Natural killer cell treated with Interleukin-12 subunit alpha and Interleukin-12 subunit beta and Interleukin-15 and Interleukin-18, amount 100 ng/mL, for 72 hours (primary cell): ENCODE results near the gene NOTCH4. TPM values are rescaled to one million over a fixed set of nuclear protein-coding genes. Genes with fewer than 3 reads are reported as not detected.
"Not testable (repeated sequence)": the region's sequence is repeated elsewhere in the genome, so short reads cannot be mapped to it uniquely, and the experiment has no call there.

Experiments
- ATAC-seq, 2 donors: fragments of 150-1000 bp; cut with Tn5 transposase in 1 of 2; sonication (Bioruptor Pico), chemical (Tn5 transposase) in 1 of 2; 2 replicates each; pipeline ENCODE4 v1.10.0; 2021
- DNase-seq: peaks from one replicate; pipeline ENCODE4 v3.0.0; 2022; ENCODE audit warnings: low spot score
- H3K27ac Mint-ChIP-seq, 2 donors: 1 replicate in 1 of 2; 2 replicates in 1 of 2; pipeline ENCODE4 v1.8.0; 2022; ENCODE audit warnings: mixed read lengths in 2 of 2, mild to moderate bottlenecking in 1 of 2, moderate library complexity in 1 of 2
- H3K27me3 Mint-ChIP-seq, 2 donors: 1 replicate in 1 of 2; 2 replicates in 1 of 2; pipeline ENCODE4 v1.8.0; 2022; ENCODE audit warnings: mixed read lengths in 2 of 2
- H3K36me3 Mint-ChIP-seq: one replicate; pipeline ENCODE4 v1.8.0; 2022; ENCODE audit warnings: mixed read lengths
- H3K4me1 Mint-ChIP-seq, 2 donors: 1 replicate in 1 of 2; 2 replicates in 1 of 2; pipeline ENCODE4 v1.8.0; 2022; ENCODE audit warnings: low read depth in 2 of 2, mixed read lengths in 2 of 2, mild to moderate bottlenecking in 1 of 2
- H3K4me3 Mint-ChIP-seq: one replicate; pipeline ENCODE4 v1.8.0; 2022; ENCODE audit warnings: mixed read lengths
- H3K9me3 Mint-ChIP-seq: 2 replicates; pipeline ENCODE4 v1.8.0; 2022; ENCODE audit warnings: mixed read lengths
- total RNA-seq, 2 donors: library from RNA; stranded (reverse); gene quantifications; one replicate each; pipeline ENCODE4 v1.2.3, GENCODE V29; 2022

The NOTCH4 gene
- total RNA-seq, 2 donors from 2014 or later, result 1.4 TPM

- Mint-ChIP-seq H3K27ac (peak overlapping the region; percentile 96 to 98), H3K9me3 (no peaks in the 10 kb centered on the region), H3K27me3 (no peaks in the 10 kb centered on the region), H3K36me3 (no peaks in the 10 kb centered on the region), H3K4me1 (peaks cover 48% of the 10 kb centered on the region in 2 donors), H3K4me3 (peak overlapping the region; percentile 91)
- ATAC-seq (no peak), DNase-seq (peak; percentile 34)
These were observed 28.8 kb downstream of the NOTCH4 start for GRCh38 chr6:32194825-32195651.

- Mint-ChIP-seq H3K27ac (peak overlapping the region; percentile 96 to 98), H3K4me3 (peak overlapping the region; percentile 91), H3K4me1 (peaks cover 48% of the 10 kb centered on the region in 2 donors), H3K27me3 (no peaks in the 10 kb centered on the region), H3K9me3 (no peaks in the 10 kb centered on the region), H3K36me3 (no peaks in the 10 kb centered on the region)
- DNase-seq, result peak; percentile 13
- ATAC-seq, result no peak
These were observed 29.5 kb downstream of the NOTCH4 start for GRCh38 chr6:32194388-32194787.

DNA sequence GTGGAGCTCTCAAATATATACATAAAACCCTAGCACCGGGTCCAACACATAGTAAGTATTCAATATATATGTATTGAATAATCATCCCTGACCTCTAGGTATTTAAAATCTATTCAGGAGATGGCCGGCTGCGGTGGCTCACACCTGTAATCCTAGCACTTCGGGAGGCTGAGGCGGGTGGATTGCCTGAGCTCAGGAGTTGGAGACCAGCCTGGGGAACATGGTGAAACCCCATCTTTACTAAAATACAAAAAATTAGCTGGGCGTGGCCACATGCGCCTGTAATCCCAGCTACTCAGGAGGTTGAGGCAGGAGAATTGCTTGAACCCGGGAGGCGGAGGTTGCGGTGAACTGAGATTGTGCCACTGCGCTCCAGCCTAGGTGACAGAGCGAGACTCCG, 30.8 kb downstream of the NOTCH4 start:
- peak overlapping the region; percentile 96 to 98 for H3K27ac Mint-ChIP-seq
- not testable (repeated sequence) for H3K27me3 Mint-ChIP-seq

DNA sequence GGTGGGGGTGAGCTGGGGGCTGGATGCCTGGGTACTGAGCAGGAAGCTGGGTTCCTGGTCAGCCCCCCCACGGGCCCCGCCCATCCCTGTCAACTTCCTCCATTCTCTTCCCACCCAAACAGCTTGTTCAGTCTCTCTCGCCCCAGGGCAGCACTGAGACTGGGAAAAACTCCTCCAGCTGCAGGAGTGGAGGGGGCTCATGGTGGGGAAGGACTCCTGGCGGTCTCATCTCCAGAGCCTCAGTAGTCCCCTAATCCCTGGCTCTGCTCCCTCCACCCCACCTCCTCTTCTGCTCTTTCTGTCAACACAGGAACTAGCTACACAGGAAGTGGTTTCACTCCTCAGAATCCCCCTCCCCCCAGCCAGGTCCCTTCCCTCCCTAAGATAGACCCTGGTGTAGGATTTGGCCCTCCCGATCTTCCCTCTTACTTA, 31.2 kb downstream of the NOTCH4 start, which contains the start of gene GPSM3:
TSS of gene GPSM3 (minus strand) at position 36 of the 432 bp plus-strand sequence. CDS start 130 bp downstream, outside the sequence.
- H3K9me3 Mint-ChIP-seq, result no peaks in the 10 kb centered on the region
- peak within 1 kb of the TSS; percentile 90 for H3K4me3 Mint-ChIP-seq
- no peak for ATAC-seq
- peaks cover 8% of the 10 kb centered on the region for H3K36me3 Mint-ChIP-seq
- peak; percentile 76 for DNase-seq
- no peaks in the 10 kb centered on the region for H3K27me3 Mint-ChIP-seq
- H3K27ac Mint-ChIP-seq, result peak within 1 kb of the TSS; percentile 96 to 98
- peaks cover 59 to 61% of the 10 kb centered on the region in 2 donors for H3K4me1 Mint-ChIP-seq

More for the DNA sequence above, 30.8 kb downstream of the NOTCH4 start:
- not testable (repeated sequence) for DNase-seq, ATAC-seq, H3K9me3 Mint-ChIP-seq, H3K36me3 Mint-ChIP-seq
- Mint-ChIP-seq H3K4me3 (peak overlapping the region; percentile 90), H3K4me1 (peaks cover 58 to 60% of the 10 kb centered on the region in 2 donors)

DNA sequence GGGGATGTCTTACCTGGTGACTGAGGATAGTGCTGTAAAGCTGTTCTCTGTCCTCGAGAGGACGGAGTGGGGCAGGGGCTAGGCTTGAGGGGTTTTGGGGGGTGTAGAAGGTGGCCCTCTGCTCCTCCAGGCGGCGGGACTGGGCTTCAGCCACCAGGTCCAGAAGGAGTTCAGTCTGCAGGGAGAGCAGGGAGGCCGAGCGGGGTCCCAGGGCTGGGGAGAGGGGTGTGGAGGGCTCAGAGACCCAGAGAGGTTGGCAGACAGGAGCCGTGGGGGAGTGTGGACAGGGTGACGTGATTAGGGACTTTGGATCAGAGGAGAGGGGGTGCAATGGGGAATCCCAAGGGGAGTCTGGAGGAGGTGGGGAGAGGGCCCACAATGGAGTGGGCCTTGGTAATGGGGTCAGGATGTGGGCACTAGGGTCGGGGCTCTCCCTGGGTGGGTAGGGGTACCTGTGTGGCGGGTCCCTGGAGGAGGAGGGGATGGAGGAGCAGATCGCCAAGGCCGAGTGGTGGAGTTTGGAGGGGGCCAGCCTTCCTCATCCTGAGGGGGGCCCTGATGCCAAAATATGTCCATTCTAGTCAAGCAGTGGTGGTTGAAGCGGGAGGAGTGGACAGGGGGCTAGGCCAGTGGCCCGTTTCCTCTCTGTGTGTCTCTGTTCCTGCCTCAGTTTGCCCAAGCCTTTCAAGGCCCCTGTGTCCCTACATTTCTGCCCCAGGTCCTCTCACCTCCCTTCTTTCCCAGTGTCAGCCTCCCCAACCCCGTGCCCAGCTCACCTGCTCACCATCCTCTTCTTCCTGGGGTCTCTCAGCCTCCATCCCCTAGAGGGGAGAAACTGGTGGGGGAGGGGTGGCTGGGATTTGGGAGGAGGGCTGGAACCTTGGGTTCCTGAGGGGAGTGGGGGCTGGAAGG, 31.9 kb downstream of the NOTCH4 start:
- H3K9me3 Mint-ChIP-seq, result no peaks in the 10 kb centered on the region
- H3K36me3 Mint-ChIP-seq, result peaks cover 15% of the 10 kb centered on the region
- peaks cover 62 to 64% of the 10 kb centered on the region in 2 donors for H3K4me1 Mint-ChIP-seq
- DNase-seq (peak; percentile 82), ATAC-seq (no peak)
- peak overlapping the region; percentile 90 for H3K4me3 Mint-ChIP-seq
- H3K27ac Mint-ChIP-seq, result peak overlapping the region; percentile 96 to 98
- H3K27me3 Mint-ChIP-seq, result no peaks in the 10 kb centered on the region

DNA sequence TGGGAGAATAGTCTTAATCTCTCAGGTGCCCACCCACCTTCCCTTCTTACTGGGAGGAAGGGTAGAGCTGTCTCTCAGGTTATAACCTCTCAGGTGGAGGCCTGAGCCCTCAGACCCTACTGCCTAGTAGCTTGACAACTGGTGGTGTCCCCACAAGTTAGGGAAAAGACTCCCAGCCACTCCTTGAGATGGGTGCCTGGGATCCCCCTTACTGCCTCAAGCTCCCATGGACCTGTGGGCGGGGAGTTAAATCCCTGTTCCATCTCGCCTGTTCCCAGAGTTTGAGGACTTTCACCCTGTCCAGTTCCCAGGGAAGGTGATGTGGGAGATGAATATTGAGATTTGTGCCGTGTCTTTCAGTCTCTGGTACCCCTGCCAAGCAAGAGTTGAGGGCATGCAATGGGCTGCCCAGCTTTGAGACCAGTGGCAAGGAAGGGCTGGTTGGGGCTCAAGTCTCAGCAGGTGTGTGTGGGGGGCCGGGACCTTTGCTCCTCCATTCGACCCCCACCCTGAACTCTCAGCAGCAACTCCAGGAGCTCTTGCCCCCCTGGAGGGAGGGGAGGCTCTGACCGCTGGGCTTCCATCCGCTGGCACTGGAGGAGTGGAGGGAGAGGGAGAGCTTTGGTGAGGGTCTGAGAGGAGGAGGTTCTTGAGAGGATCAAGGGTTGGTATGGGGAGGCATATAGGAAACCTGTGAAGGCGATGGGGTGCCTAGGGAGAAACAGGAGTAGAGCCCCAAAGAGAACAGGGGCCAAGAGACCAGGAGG, 32.8 kb downstream of the NOTCH4 start:
- no peaks in the 10 kb centered on the region for H3K27me3 Mint-ChIP-seq
- peaks cover 62 to 68% of the 10 kb centered on the region in 2 donors for H3K4me1 Mint-ChIP-seq
- H3K4me3 Mint-ChIP-seq, result peak overlapping the region; percentile 90
- H3K36me3 Mint-ChIP-seq, result peaks cover 21% of the 10 kb centered on the region
- no peaks in the 10 kb centered on the region for H3K9me3 Mint-ChIP-seq
- peak overlapping the region; percentile 96 to 98 for H3K27ac Mint-ChIP-seq
- DNase-seq (peak; percentile 50), ATAC-seq (no peak)

DNA sequence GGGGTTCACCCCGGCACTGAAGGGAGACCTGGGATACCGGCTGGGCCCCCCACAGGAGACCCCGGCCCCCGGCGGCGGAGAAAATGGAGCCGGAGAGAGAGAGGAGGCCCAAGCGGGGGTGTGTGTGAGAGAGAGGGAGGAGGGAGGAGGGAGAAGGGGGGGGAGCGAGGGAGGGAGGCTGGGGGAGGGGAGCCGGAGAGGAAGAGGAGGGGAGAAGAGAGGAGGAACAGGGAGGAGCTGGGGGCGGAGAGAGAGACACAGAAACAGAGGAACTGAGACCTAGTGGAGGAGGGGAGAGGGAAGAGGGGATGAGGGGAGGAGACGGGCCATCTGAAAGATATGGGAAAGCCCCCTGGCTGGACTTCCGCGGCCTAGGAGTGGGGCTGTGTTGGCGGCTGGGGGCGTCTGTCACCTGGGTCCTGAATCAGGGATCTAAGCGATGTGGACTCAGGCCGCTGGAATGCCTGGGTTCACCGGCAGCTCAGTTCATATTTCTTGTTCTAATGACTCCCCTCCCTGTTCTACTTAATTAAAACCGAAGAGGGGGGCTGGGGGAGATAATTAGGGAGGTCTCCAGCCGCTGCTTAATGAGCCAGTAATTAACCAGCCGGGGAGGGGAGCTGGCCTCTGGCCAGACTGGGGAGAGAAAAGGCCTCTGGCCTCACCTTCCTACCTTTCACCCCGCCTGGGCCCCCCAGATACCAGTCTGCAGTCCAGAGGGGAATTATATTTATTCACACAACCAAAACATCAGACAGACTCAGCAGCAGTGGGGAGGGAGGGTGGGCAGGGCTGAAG, 33.6 kb downstream of the NOTCH4 start, which contains the start of gene PBX2:
TSS of gene PBX2 (minus strand) at position 149 of the 798 bp plus-strand sequence. CDS start 287 bp downstream, outside the sequence.
- Mint-ChIP-seq H3K36me3 (peaks cover 21% of the 10 kb centered on the region), H3K4me1 (peaks cover 64 to 71% of the 10 kb centered on the region in 2 donors), H3K4me3 (peak within 1 kb of the TSS; percentile 99), H3K27me3 (no peaks in the 10 kb centered on the region), H3K9me3 (no peaks in the 10 kb centered on the region), H3K27ac (peak within 1 kb of the TSS; percentile 96 to 98)
- peak; percentile 91 for DNase-seq
- peak; percentile 82 to 89 for ATAC-seq

DNA sequence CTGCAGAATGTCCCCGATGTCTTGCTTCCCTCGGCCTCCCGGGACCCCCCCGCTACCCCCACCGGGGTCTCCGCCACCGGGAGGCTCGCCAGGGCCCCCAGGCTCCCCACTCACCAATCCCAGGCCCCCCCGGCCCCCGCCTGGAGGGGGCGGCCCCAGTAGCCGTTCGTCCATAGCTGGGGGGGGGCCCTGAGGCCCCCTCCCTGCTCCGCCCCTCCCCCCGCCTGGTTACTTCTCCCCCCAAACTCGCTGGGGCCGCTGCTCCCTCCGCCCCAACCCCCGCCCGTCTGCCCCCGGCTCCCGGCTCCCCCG, 34.2 kb downstream of the NOTCH4 start:
- Mint-ChIP-seq H3K4me1 (peaks cover 58 to 65% of the 10 kb centered on the region in 2 donors), H3K4me3 (peak overlapping the region; percentile 99), H3K36me3 (peaks cover 21% of the 10 kb centered on the region), H3K27ac (peak overlapping the region; percentile 96 to 98), H3K27me3 (no peaks in the 10 kb centered on the region), H3K9me3 (no peaks in the 10 kb centered on the region)
- DNase-seq, result peak; percentile 61
- peak; percentile 0 to 2 for ATAC-seq

DNA sequence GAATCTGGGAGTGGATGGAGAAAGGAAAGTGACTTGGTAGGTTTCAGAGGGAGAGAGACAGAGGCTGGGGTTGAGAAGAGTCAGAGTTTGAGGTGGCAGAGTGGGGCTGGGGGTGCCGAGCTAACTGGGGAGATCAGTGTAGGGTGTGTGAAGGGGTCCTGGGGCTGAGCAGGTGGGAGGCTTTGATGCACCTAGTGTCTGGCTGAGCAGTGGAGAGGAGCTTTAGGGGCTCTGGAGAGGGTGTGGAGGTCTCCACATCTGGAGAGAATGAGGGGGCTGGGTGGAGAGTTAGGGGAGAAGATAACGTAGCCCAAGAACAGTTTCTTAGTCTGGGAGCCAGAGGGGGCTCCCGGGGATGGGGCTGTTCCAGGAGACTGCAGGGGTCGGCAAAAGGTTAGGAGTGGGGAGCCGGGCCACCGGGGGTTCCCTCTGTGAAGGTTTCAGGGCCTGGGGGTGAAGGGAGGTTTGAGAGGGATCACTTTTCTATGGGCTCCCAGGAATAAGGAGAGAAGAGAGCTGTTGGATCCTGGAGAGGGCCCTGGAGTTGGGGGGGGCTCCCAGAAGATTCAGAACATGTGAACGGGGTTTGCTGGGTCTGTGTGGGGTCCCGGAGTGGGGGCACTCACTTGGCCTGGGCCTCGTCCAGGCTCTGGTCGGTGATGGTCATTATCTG, 34.7 kb downstream of the NOTCH4 start:
- Mint-ChIP-seq H3K4me3 (peak overlapping the region; percentile 99), H3K9me3 (no peaks in the 10 kb centered on the region), H3K27me3 (no peaks in the 10 kb centered on the region), H3K4me1 (peaks cover 56 to 60% of the 10 kb centered on the region in 2 donors), H3K27ac (peak overlapping the region; percentile 96 to 98), H3K36me3 (peaks cover 21% of the 10 kb centered on the region)
- DNase-seq (peak; percentile 56), ATAC-seq (no peak)

DNA sequence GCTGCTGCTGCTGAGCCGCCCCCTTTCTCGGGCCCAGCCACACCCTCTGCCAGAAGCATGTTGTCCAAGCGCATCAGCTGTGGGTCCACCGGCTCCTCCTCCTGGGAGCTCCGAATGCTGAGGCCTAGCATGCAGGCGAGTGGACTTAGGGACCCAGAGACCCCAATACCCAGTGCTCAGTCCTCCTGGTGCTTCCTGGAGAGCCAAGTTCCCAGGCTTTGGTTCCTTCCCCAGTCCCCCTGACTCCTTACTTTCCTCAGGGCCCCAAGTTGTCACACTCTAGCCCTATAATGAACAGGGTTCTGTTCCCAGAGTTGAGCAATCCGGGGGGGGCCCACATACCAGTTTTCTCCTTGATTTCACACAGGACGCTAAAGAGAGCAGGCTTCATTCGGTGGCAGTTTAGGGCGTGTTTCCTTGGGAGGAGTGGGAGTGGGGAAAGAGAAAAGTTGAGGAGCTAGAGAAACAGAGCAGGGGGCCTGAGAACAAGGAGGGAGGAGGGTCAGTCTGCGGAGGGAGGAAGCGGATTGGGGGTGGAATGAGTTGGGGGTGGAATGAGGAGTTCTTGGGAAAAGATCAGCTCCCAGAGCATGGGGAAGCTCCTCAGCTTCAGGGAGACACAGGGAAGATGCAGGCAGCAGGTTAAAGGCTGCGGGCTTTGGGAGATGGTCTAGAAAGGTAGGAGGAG, 35.3 kb downstream of the NOTCH4 start:
- peaks cover 50 to 53% of the 10 kb centered on the region in 2 donors for H3K4me1 Mint-ChIP-seq
- H3K27me3 Mint-ChIP-seq, result no peaks in the 10 kb centered on the region
- peaks cover 21% of the 10 kb centered on the region for H3K36me3 Mint-ChIP-seq
- peak; percentile 58 for DNase-seq
- H3K9me3 Mint-ChIP-seq, result no peaks in the 10 kb centered on the region
- peak overlapping the region; percentile 99 for H3K4me3 Mint-ChIP-seq
- peak overlapping the region; percentile 96 to 98 for H3K27ac Mint-ChIP-seq
- no peak for ATAC-seq

DNA sequence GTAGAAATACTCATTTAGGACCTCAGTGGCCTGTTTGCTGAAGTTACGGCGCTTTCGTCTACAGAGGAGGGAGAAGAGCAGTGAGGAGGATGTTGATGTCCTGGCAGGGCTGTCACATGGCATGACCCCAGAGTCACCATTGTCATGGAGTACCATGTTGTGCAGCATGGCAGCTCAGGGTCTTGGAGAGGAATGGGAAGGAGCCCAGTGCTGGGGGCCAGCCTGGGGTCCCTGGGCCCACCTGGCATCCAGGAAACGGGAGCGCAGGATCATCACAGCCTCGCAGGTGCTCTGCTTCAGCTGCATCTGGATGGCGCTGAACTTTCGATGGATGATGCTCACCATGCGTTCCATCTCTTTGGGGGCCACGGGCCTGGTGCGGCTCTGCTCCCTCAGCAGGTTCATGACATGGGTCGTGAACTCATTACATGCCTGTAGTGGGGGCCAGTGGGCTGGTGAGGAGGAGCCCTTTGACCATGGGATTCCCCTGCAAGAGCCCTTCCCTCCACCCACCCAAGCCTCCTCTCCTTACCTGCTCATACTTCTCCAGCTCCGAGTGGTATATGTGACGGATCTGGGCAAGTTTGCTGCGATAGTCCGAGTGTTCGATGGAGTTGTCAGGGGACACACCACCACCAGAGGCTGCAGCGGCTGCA, 36.0 kb downstream of the NOTCH4 start:
- Mint-ChIP-seq H3K4me1 (peaks cover 46 to 47% of the 10 kb centered on the region in 2 donors), H3K27ac (peak overlapping the region; percentile 96 to 98), H3K36me3 (peaks cover 21% of the 10 kb centered on the region), H3K4me3 (peak overlapping the region; percentile 40)
- H3K9me3 Mint-ChIP-seq, ATAC-seq, H3K27me3 Mint-ChIP-seq: not testable (repeated sequence)
- DNase-seq, result peak; percentile 57
